ENCODE measurements around the gene DNAI2.

The DNAI2 gene

DNA sequence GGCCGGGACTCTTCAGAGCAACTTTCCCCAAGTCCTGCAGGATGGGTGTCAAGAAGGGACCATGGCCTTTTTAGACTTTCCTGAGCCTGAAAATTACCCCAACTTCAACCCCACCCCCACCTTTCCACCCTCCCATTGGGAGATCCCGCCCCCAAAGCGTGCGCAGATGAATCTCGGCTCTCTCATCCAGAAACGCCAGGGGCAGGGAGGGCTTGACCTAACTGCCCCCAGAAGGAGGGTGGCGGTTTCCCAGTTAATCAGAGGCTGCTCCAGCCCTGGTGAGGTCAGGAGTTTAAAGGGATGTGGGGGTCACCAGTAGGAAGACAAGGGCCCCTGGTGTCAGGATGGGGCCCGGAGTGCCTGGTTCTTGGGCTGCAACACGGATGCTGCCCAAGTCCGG, 52.5 kb downstream of the DNAI2 start:
- TF ChIP-seq, protein P1, sequence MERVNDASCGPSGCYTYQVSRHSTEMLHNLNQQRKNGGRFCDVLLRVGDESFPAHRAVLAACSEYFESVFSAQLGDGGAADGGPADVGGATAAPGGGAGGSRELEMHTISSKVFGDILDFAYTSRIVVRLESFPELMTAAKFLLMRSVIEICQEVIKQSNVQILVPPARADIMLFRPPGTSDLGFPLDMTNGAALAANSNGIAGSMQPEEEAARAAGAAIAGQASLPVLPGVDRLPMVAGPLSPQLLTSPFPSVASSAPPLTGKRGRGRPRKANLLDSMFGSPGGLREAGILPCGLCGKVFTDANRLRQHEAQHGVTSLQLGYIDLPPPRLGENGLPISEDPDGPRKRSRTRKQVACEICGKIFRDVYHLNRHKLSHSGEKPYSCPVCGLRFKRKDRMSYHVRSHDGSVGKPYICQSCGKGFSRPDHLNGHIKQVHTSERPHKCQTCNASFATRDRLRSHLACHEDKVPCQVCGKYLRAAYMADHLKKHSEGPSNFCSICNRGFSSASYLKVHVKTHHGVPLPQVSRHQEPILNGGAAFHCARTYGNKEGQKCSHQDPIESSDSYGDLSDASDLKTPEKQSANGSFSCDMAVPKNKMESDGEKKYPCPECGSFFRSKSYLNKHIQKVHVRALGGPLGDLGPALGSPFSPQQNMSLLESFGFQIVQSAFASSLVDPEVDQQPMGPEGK (CRISPR knock-in tag; IDR thresholded peaks at IDR 0.05; ENCODE audit: borderline replicate concordance): no peak
- TF ChIP-seq ISL1 (CRISPR knock-in tag; IDR thresholded peaks at IDR 0.05): no peak
- TF ChIP-seq, protein P2, sequence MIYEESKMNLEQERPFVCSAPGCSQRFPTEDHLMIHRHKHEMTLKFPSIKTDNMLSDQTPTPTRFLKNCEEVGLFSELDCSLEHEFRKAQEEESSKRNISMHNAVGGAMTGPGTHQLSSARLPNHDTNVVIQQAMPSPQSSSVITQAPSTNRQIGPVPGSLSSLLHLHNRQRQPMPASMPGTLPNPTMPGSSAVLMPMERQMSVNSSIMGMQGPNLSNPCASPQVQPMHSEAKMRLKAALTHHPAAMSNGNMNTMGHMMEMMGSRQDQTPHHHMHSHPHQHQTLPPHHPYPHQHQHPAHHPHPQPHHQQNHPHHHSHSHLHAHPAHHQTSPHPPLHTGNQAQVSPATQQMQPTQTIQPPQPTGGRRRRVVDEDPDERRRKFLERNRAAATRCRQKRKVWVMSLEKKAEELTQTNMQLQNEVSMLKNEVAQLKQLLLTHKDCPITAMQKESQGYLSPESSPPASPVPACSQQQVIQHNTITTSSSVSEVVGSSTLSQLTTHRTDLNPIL (CRISPR knock-in tag; IDR thresholded peaks at IDR 0.05; ENCODE audit: low read depth): no peak
- no peak for TF ChIP-seq ZFP30 (CRISPR knock-in tag; IDR thresholded peaks at IDR 0.05)
- no peak for TF ChIP-seq SNAI2 (CRISPR knock-in tag; IDR thresholded peaks at IDR 0.05)
- TF ChIP-seq, protein P3, sequence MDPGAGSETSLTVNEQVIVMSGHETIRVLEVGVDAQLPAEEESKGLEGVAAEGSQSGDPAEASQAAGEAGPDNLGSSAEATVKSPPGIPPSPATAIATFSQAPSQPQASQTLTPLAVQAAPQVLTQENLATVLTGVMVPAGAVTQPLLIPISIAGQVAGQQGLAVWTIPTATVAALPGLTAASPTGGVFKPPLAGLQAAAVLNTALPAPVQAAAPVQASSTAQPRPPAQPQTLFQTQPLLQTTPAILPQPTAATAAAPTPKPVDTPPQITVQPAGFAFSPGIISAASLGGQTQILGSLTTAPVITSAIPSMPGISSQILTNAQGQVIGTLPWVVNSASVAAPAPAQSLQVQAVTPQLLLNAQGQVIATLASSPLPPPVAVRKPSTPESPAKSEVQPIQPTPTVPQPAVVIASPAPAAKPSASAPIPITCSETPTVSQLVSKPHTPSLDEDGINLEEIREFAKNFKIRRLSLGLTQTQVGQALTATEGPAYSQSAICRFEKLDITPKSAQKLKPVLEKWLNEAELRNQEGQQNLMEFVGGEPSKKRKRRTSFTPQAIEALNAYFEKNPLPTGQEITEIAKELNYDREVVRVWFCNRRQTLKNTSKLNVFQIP (CRISPR knock-in tag; IDR thresholded peaks at IDR 0.05; ENCODE audit: borderline replicate concordance, low read depth): no peak
- TF ChIP-seq ESRRG (CRISPR knock-in tag; IDR thresholded peaks at IDR 0.05): no peak
- no peak for TF ChIP-seq GLIS3 (CRISPR knock-in tag; IDR thresholded peaks at IDR 0.05)
- TF ChIP-seq ZNF70 (CRISPR knock-in tag; IDR thresholded peaks at IDR 0.05): no peak
- TF ChIP-seq ARNTL (CRISPR knock-in tag; IDR thresholded peaks at IDR 0.05; ENCODE audit: borderline replicate concordance, low read depth): no peak
- no peak for TF ChIP-seq ZC3H10 (CRISPR knock-in tag; IDR thresholded peaks at IDR 0.05)
- TF ChIP-seq, protein P4, sequence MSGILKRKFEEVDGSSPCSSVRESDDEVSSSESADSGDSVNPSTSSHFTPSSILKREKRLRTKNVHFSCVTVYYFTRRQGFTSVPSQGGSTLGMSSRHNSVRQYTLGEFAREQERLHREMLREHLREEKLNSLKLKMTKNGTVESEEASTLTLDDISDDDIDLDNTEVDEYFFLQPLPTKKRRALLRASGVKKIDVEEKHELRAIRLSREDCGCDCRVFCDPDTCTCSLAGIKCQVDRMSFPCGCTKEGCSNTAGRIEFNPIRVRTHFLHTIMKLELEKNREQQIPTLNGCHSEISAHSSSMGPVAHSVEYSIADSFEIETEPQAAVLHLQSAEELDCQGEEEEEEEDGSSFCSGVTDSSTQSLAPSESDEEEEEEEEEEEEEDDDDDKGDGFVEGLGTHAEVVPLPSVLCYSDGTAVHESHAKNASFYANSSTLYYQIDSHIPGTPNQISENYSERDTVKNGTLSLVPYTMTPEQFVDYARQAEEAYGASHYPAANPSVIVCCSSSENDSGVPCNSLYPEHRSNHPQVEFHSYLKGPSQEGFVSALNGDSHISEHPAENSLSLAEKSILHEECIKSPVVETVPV (CRISPR knock-in tag; IDR thresholded peaks at IDR 0.05): no peak
- TF ChIP-seq TCF4 (CRISPR knock-in tag; IDR thresholded peaks at IDR 0.05; ENCODE audit: borderline replicate concordance): no peak
- no peak for TF ChIP-seq ZNF565 (CRISPR knock-in tag; conservative IDR thresholded peaks at IDR 0.05; ENCODE audit: low read depth)
- TF ChIP-seq PPARA (CRISPR knock-in tag; IDR thresholded peaks at IDR 0.05; ENCODE audit: borderline replicate concordance): no peak
- TF ChIP-seq, protein P5, sequence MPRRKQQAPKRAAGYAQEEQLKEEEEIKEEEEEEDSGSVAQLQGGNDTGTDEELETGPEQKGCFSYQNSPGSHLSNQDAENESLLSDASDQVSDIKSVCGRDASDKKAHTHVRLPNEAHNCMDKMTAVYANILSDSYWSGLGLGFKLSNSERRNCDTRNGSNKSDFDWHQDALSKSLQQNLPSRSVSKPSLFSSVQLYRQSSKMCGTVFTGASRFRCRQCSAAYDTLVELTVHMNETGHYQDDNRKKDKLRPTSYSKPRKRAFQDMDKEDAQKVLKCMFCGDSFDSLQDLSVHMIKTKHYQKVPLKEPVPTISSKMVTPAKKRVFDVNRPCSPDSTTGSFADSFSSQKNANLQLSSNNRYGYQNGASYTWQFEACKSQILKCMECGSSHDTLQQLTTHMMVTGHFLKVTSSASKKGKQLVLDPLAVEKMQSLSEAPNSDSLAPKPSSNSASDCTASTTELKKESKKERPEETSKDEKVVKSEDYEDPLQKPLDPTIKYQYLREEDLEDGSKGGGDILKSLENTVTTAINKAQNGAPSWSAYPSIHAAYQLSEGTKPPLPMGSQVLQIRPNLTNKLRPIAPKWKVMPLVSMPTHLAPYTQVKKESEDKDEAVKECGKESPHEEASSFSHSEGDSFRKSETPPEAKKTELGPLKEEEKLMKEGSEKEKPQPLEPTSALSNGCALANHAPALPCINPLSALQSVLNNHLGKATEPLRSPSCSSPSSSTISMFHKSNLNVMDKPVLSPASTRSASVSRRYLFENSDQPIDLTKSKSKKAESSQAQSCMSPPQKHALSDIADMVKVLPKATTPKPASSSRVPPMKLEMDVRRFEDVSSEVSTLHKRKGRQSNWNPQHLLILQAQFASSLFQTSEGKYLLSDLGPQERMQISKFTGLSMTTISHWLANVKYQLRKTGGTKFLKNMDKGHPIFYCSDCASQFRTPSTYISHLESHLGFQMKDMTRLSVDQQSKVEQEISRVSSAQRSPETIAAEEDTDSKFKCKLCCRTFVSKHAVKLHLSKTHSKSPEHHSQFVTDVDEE (CRISPR knock-in tag; IDR thresholded peaks at IDR 0.05): no peak
- no peak for ATAC-seq

DNA sequence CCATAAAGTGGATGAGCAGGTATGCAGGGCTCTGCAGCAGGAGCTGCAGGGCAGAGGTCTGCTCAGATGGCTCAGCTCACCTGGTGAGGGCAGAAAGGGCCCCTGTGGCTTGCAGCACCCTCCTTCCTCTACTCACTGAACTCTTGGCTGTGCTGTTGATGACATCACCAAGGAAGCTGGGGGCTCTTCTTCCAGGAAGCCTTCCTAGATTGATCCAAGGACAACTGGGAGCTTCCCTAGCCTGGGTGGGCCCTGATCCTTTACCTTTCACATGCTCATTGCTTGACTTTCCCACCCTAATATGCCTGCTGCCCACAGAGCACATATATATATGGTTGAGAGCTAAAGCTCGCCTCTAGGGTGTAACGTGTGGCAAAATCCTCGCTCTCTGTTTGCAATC, 54.5 kb downstream of the DNAI2 start:
- TF ChIP-seq GLIS3 (CRISPR knock-in tag; IDR thresholded peaks at IDR 0.05): no peak
- TF ChIP-seq CSDC2 (CRISPR knock-in tag; IDR thresholded peaks at IDR 0.05): no peak
- no peak for TF ChIP-seq ZNF8 (CRISPR knock-in tag; IDR thresholded peaks at IDR 0.05)
- TF ChIP-seq ZC3H10 (CRISPR knock-in tag; IDR thresholded peaks at IDR 0.05): no peak
- TF ChIP-seq, protein P1 (CRISPR knock-in tag; IDR thresholded peaks at IDR 0.05; ENCODE audit: borderline replicate concordance): no peak
- no peak for ATAC-seq

DNA sequence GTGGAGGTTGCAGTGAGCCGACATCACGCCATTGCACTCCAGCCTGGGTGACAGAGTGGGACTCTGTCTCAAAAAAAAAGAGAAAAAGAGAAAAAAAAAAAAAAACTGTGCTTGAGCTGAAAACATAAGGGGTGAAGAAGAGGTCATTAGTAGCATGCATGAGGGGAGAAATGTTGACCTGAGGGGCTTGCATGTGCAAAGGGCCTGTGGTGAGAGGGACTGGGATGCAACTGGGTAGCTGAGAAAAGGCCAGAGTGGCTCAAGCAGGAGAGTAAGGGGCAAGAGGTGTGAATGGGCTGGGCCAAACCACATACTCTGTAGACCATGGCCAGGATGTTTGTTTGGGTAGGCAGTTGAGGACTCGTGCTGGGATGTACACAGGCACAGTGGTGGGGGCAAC, 55.3 kb downstream of the DNAI2 start:
- ATAC-seq: no peak
- no peak for TF ChIP-seq ISL1 (CRISPR knock-in tag; IDR thresholded peaks at IDR 0.05)
- TF ChIP-seq ZFP3 (CRISPR knock-in tag; IDR thresholded peaks at IDR 0.05): no peak
- TF ChIP-seq ARNTL (CRISPR knock-in tag; IDR thresholded peaks at IDR 0.05; ENCODE audit: borderline replicate concordance, low read depth): no peak
- no peak for TF ChIP-seq ZFP30 (CRISPR knock-in tag; IDR thresholded peaks at IDR 0.05)
- TF ChIP-seq ESRRG (CRISPR knock-in tag; IDR thresholded peaks at IDR 0.05): no peak
- TF ChIP-seq, protein P5 (CRISPR knock-in tag; IDR thresholded peaks at IDR 0.05): no peak
- TF ChIP-seq TCF4 (CRISPR knock-in tag; IDR thresholded peaks at IDR 0.05; ENCODE audit: borderline replicate concordance): no peak
- TF ChIP-seq GLIS3 (CRISPR knock-in tag; IDR thresholded peaks at IDR 0.05): no peak

All from SK-N-SH treated with all-trans-retinoic acid at 6 μM for 48 hours (cell line).